ENCODE results near the gene FOXO1. TPM values are rescaled to one million over a fixed set of nuclear protein-coding genes. Genes with fewer than 3 reads are reported as not detected.

FOXO1 gene
- total and polyA plus RNA-seq, 2 experiments from 2014 or later, result 32.4 to 68.0 TPM

GRCh38 chr13:40660141-40660664, 6.2 kb downstream of the FOXO1 start:
- Histone ChIP-seq H3K79me2 (replicated peaks; ENCODE audit: insufficient read depth) (peaks cover 100% of the 10 kb centered on the region), H3K9me2 (ENCODE audit: insufficient read depth) (no peaks in the 10 kb centered on the region), H3K27me3 (ENCODE audit: insufficient read depth) (no peaks in the 10 kb centered on the region), H3F3A (replicated peaks; ENCODE audit: low read depth) (peaks cover 6% of the 10 kb centered on the region; the same call in 1 of the 2 replicates), H3K4me1 (ENCODE audit: insufficient read depth) (peaks cover 59% of the 10 kb centered on the region), H3K4me2 (peak overlapping the region; percentile 64), H3K4me3 (peak overlapping the region; percentile 34), H3K36me3 (ENCODE audit: insufficient read depth) (no peaks in the 10 kb centered on the region), H2AFZ (no peak overlapping the region), H4K20me1 (replicated peaks; ENCODE audit: insufficient read depth) (peaks cover 22% of the 10 kb centered on the region), H3K27ac (ENCODE audit: low read depth) (peak overlapping the region; percentile 75)
- Mint-ChIP-seq H3K4me1 (peaks cover 65% of the 10 kb centered on the region), H3K27me3 (ENCODE audit: insufficient read depth, low read depth, poor library complexity) (peaks cover 7% of the 10 kb centered on the region), H3K4me3 (peak overlapping the region; percentile 57), H3K36me3 (ENCODE audit: low read depth) (peaks cover 40% of the 10 kb centered on the region), H3K27ac (peak overlapping the region; percentile 93), H3K9me3 (peaks cover 4% of the 10 kb centered on the region; the same call in 1 of the 3 replicates)
- peak; percentile 21 for ATAC-seq
- DNase-seq (ENCODE audit: low spot score), result peak; percentile 45
- TF ChIP-seq CREB1 (CRISPR knock-in tag; IDR thresholded peaks at IDR 0.05; ENCODE audit: low read depth) (no peak), ZNF462 (CRISPR knock-in tag; IDR thresholded peaks at IDR 0.05) (no peak), STAT1 (IDR thresholded peaks at IDR 0.05; ENCODE audit: unreplicated experiment) (no peak), ZNF114 (CRISPR knock-in tag; IDR thresholded peaks at IDR 0.05) (no peak)

- H3K27me3 ChIP-seq (ENCODE audit: insufficient read depth), result no peaks in the 10 kb centered on the region
- H3K4me1 Mint-ChIP-seq, result peaks cover 79% of the 10 kb centered on the region
- peaks cover 72% of the 10 kb centered on the region for H3K4me1 ChIP-seq (ENCODE audit: insufficient read depth)
- peaks cover 33% of the 10 kb centered on the region for H3K36me3 Mint-ChIP-seq (ENCODE audit: low read depth)
- no peaks in the 10 kb centered on the region for H3K9me2 ChIP-seq (ENCODE audit: insufficient read depth)
- H3K9me3 Mint-ChIP-seq, result peaks cover 2% of the 10 kb centered on the region; the same call in 1 of the 3 replicates
- no peak overlapping the region for H3K4me2 ChIP-seq
- peaks cover 6% of the 10 kb centered on the region; the same call in 1 of the 2 replicates for H3F3A ChIP-seq (replicated peaks; ENCODE audit: low read depth)
- no peak overlapping the region for H2AFZ ChIP-seq
- H3K27ac ChIP-seq (ENCODE audit: low read depth), result no peak overlapping the region; the same call in 1 of the 2 replicates
- ATAC-seq (no peak), DNase-seq (ENCODE audit: low spot score) (no peak)
- H3K36me3 ChIP-seq (ENCODE audit: insufficient read depth), result no peaks in the 10 kb centered on the region
- peak overlapping the region; percentile 82 for H3K27ac Mint-ChIP-seq
- H3K27me3 Mint-ChIP-seq (ENCODE audit: insufficient read depth, low read depth, poor library complexity), result peaks cover 13% of the 10 kb centered on the region
- no peak overlapping the region for H3K4me3 ChIP-seq
- peaks cover 21% of the 10 kb centered on the region for H4K20me1 ChIP-seq (replicated peaks; ENCODE audit: insufficient read depth)
- peaks cover 100% of the 10 kb centered on the region for H3K79me2 ChIP-seq (replicated peaks; ENCODE audit: insufficient read depth)
- no peak overlapping the region for H3K4me3 Mint-ChIP-seq
- TF ChIP-seq EZH2phosphoT487 (IDR thresholded peaks at IDR 0.05; ENCODE audit: unreplicated experiment), result no peak
- TF ChIP-seq ZNF462 (CRISPR knock-in tag; IDR thresholded peaks at IDR 0.05), result no peak
- no peak for TF ChIP-seq ZNF331 (CRISPR knock-in tag; IDR thresholded peaks at IDR 0.05; ENCODE audit: low read depth)
Measured at GRCh38 chr13:40657951-40658350, 8.5 kb downstream of the FOXO1 start.
